Right lobe of liver (tissue), 4 donors: ENCODE results near the gene KLHL21.

Source experiments
- CTCF ChIP-seq, 4 donors: fragments of 200-600 bp in 3 of 4; fragments of 450-650 bp in 1 of 4; IDR thresholded peaks; one replicate each; pipeline versions ENCODE4 v1.5.1 to v1.8.0; 2016 to 2022; ENCODE audit warnings: antibody characterized with exemption in 4 of 4, mild to moderate bottlenecking in 2 of 4
- POLR2A ChIP-seq: fragments of 450-650 bp; IDR thresholded peaks from one replicate; pipeline ENCODE4 v1.6.1; 2017; ENCODE audit warnings: antibody characterized with exemption, mild to moderate bottlenecking
- donor health status: DM: no; HTN: no; CAD: no.
- donor health status: DM: no; HTN: no; CAD: no.
- donor health status: DM: no; HTN: yes; CAD: no.

GRCh38 chr1:6588128-6588892, 14.4 kb downstream of the KLHL21 start:
- no peak for TF ChIP-seq CTCF (IDR thresholded peaks at IDR 0.05)
- no peak for TF ChIP-seq POLR2A
